ENCODE results near the gene INTS11. TPM values are rescaled to one million over a fixed set of nuclear protein-coding genes. Genes with fewer than 3 reads are reported as not detected.

Gene INTS11
- total and polyA plus RNA-seq, 9 of the 15 experiments (the other 6 are each of a cell fraction or from before 2014, with no cell fraction given): 3.6 to 183 (median 110) TPM

DNA sequence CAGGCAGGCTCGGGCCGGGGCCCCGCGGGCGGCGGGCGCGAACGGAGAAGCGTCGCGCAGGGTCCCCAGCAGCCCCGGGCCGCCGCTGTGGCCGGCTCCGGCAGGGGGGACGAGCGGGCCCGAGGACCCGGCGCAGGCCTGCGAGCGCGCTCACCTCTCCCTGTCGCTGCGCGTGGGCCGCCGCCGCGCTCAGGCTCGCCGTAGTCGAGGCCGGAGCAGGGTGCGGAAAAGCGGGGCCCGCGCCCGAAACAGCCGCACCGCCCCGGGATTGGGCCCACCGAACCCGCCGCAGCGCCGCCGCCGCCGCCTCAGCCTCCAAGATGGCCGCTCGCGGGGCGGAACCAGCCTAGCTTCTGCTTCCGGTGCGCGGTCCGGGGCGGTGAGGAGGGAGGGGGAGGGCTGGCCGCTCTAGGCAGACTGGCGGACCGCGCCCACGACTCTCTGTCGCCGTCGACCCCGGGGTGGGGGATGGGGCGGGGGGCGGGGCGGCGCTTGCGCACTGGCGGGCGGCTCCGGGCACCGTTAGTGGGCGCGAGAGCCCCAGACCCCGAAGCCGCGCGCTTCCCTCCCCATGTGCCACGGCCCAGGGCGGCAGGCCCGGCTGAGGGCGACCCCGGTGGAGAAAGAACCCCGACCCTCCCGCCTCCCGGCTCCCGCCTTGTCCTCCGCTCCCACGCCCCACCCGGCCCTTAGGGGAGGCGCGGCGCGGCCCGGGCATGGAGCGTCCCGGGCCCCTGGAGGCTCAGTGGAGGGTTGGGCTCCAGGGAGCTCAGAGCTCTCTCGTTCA is 50.8 kb downstream of the INTS11 start, which contains the start of gene UBE2J2 (continued):
- TF ChIP-seq, protein P1, sequence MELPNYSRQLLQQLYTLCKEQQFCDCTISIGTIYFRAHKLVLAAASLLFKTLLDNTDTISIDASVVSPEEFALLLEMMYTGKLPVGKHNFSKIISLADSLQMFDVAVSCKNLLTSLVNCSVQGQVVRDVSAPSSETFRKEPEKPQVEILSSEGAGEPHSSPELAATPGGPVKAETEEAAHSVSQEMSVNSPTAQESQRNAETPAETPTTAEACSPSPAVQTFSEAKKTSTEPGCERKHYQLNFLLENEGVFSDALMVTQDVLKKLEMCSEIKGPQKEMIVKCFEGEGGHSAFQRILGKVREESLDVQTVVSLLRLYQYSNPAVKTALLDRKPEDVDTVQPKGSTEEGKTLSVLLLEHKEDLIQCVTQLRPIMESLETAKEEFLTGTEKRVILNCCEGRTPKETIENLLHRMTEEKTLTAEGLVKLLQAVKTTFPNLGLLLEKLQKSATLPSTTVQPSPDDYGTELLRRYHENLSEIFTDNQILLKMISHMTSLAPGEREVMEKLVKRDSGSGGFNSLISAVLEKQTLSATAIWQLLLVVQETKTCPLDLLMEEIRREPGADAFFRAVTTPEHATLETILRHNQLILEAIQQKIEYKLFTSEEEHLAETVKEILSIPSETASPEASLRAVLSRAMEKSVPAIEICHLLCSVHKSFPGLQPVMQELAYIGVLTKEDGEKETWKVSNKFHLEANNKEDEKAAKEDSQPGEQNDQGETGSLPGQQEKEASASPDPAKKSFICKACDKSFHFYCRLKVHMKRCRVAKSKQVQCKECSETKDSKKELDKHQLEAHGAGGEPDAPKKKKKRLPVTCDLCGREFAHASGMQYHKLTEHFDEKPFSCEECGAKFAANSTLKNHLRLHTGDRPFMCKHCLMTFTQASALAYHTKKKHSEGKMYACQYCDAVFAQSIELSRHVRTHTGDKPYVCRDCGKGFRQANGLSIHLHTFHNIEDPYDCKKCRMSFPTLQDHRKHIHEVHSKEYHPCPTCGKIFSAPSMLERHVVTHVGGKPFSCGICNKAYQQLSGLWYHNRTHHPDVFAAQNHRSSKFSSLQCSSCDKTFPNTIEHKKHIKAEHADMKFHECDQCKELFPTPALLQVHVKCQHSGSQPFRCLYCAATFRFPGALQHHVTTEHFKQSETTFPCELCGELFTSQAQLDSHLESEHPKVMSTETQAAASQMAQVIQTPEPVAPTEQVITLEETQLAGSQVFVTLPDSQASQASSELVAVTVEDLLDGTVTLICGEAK (IDR thresholded peaks at IDR 0.05): peak; percentile 95
- TF ChIP-seq, protein P1 (CRISPR knock-in tag; IDR thresholded peaks at IDR 0.05): no peak
- peak in 1 of 2 experiments; percentile 99; a peak in 2 of 4 replicates for TF ChIP-seq KDM1A (IDR thresholded peaks at IDR 0.05)
- TF ChIP-seq ESRRA (IDR thresholded peaks at IDR 0.05; ENCODE audit: borderline replicate concordance, low read depth): peak; percentile 8; the same call in 1 of the 2 replicates
- no peak; the same call in 1 of the 2 replicates for TF ChIP-seq XRCC5 (IDR thresholded peaks at IDR 0.05; ENCODE audit: low read depth, low read length)
- TF ChIP-seq KDM2B (CRISPR knock-in tag; IDR thresholded peaks at IDR 0.05): 0 out of 2 replicates have a peak, but pooled peaks have one; percentile 70
- 0 out of 2 replicates have a peak, but pooled peaks have one; percentile 30 for TF ChIP-seq NR3C1 (CRISPR knock-in tag; IDR thresholded peaks at IDR 0.05)
- TF ChIP-seq SUPT5H (IDR thresholded peaks at IDR 0.05): peak; percentile 84
- TF ChIP-seq ZNF431 (CRISPR knock-in tag; IDR thresholded peaks at IDR 0.05): 0 out of 2 replicates have a peak, but pooled peaks have one; percentile 8
- TF ChIP-seq, protein P2, sequence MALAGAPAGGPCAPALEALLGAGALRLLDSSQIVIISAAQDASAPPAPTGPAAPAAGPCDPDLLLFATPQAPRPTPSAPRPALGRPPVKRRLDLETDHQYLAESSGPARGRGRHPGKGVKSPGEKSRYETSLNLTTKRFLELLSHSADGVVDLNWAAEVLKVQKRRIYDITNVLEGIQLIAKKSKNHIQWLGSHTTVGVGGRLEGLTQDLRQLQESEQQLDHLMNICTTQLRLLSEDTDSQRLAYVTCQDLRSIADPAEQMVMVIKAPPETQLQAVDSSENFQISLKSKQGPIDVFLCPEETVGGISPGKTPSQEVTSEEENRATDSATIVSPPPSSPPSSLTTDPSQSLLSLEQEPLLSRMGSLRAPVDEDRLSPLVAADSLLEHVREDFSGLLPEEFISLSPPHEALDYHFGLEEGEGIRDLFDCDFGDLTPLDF (CRISPR knock-in tag; IDR thresholded peaks at IDR 0.05): peak; percentile 19; the same call in 1 of the 2 replicates
- TF ChIP-seq RBM34 (IDR thresholded peaks at IDR 0.05; ENCODE audit: borderline replicate concordance, insufficient read depth, low read length): no peak
- TF ChIP-seq ZNF324 (CRISPR knock-in tag; IDR thresholded peaks at IDR 0.05): no peak
- TF ChIP-seq ZNF695 (CRISPR knock-in tag; IDR thresholded peaks at IDR 0.05): no peak
- TF ChIP-seq, protein P3, sequence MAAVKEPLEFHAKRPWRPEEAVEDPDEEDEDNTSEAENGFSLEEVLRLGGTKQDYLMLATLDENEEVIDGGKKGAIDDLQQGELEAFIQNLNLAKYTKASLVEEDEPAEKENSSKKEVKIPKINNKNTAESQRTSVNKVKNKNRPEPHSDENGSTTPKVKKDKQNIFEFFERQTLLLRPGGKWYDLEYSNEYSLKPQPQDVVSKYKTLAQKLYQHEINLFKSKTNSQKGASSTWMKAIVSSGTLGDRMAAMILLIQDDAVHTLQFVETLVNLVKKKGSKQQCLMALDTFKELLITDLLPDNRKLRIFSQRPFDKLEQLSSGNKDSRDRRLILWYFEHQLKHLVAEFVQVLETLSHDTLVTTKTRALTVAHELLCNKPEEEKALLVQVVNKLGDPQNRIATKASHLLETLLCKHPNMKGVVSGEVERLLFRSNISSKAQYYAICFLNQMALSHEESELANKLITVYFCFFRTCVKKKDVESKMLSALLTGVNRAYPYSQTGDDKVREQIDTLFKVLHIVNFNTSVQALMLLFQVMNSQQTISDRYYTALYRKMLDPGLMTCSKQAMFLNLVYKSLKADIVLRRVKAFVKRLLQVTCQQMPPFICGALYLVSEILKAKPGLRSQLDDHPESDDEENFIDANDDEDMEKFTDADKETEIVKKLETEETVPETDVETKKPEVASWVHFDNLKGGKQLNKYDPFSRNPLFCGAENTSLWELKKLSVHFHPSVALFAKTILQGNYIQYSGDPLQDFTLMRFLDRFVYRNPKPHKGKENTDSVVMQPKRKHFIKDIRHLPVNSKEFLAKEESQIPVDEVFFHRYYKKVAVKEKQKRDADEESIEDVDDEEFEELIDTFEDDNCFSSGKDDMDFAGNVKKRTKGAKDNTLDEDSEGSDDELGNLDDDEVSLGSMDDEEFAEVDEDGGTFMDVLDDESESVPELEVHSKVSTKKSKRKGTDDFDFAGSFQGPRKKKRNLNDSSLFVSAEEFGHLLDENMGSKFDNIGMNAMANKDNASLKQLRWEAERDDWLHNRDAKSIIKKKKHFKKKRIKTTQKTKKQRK (IDR thresholded peaks at IDR 0.05; ENCODE audit: borderline replicate concordance, low read depth, low read length): no peak

Measured in K562 (cell line).